Stimulated activated naive CD8-positive, alpha-beta T cell treated with anti-CD3 and anti-CD28 coated beads, Interleukin-15, amount 100 ng/mL, for 72 hours (primary cell): ENCODE data around the gene TRAF3IP3.
"Not testable (repeated sequence)": the region's sequence is repeated elsewhere in the genome, so short reads cannot be mapped to it uniquely, and the experiment has no call there.

Source experiments
- ATAC-seq: fragments of 150-1000 bp; cut with Tn5 transposase; 2 replicates; pipeline ENCODE4 v1.10.0; 2021; ENCODE audit warnings: mild to moderate bottlenecking, moderate library complexity
- DNase-seq, 2 donors: peaks; one replicate each; pipeline ENCODE4 v3.0.0; 2021 to 2022
- H3K27ac Mint-ChIP-seq, 2 donors: one replicate each; pipeline ENCODE4 v1.8.0; 2022; ENCODE audit warnings: mild to moderate bottlenecking in 2 of 2, mixed read lengths in 2 of 2, moderate library complexity in 2 of 2
- H3K27me3 Mint-ChIP-seq: one replicate; pipeline ENCODE4 v1.8.0; 2022; ENCODE audit warnings: mixed read lengths
- H3K4me1 Mint-ChIP-seq: one replicate; pipeline ENCODE4 v1.8.0; 2022; ENCODE audit warnings: mild to moderate bottlenecking, mixed read lengths
- H3K4me3 Mint-ChIP-seq, 2 donors: one replicate each; pipeline ENCODE4 v1.8.0; 2022; ENCODE audit warnings: mild to moderate bottlenecking in 2 of 2, mixed read lengths in 2 of 2, moderate library complexity in 1 of 2
- H3K9me3 Mint-ChIP-seq, 2 donors: one replicate each; pipeline ENCODE4 v1.8.0; 2022; ENCODE audit warnings: mixed read lengths in 2 of 2

TRAF3IP3 gene

GRCh38 chr1:209791920-209792319 is 36.1 kb downstream of the TRAF3IP3 start:
- Mint-ChIP-seq H3K9me3 (no peaks in the 10 kb centered on the region), H3K27me3 (no peaks in the 10 kb centered on the region), H3K4me1 (no peaks in the 10 kb centered on the region), H3K4me3 (no peak overlapping the region), H3K27ac (no peak overlapping the region)
- DNase-seq, result no peak
- ATAC-seq, result no peak

- H3K27ac Mint-ChIP-seq, H3K9me3 Mint-ChIP-seq, H3K4me3 Mint-ChIP-seq, H3K4me1 Mint-ChIP-seq, DNase-seq, H3K27me3 Mint-ChIP-seq, ATAC-seq: not testable (repeated sequence)
Observed at GRCh38 chr1:209793711-209794110, 37.9 kb downstream of the TRAF3IP3 start.

GRCh38 chr1:209797978-209798639 is 42.3 kb downstream of the TRAF3IP3 start:
- Mint-ChIP-seq H3K4me3 (no peak overlapping the region), H3K27me3 (no peaks in the 10 kb centered on the region), H3K27ac (peak overlapping the region in 1 of 2 donors; percentile 23), H3K9me3 (no peaks in the 10 kb centered on the region), H3K4me1 (no peaks in the 10 kb centered on the region)
- ATAC-seq (no peak), DNase-seq (no peak)

- H3K27ac Mint-ChIP-seq, result no peak overlapping the region
- H3K27me3 Mint-ChIP-seq, result no peaks in the 10 kb centered on the region
- H3K4me1 Mint-ChIP-seq, result peaks cover 27% of the 10 kb centered on the region
- no peak for DNase-seq
- H3K9me3 Mint-ChIP-seq, result no peaks in the 10 kb centered on the region
- no peak for ATAC-seq
- no peak overlapping the region for H3K4me3 Mint-ChIP-seq
Observed at GRCh38 chr1:209800984-209801834, 45.4 kb downstream of the TRAF3IP3 start.

- Mint-ChIP-seq H3K4me3 (no peak overlapping the region), H3K27ac (no peak overlapping the region), H3K27me3 (no peaks in the 10 kb centered on the region), H3K9me3 (no peaks in the 10 kb centered on the region), H3K4me1 (peaks cover 30% of the 10 kb centered on the region)
- no peak for ATAC-seq
- DNase-seq, result no peak
Observed at GRCh38 chr1:209802117-209802779, 46.4 kb downstream of the TRAF3IP3 start.

- no peak overlapping the region for H3K27ac Mint-ChIP-seq
- peaks cover 30% of the 10 kb centered on the region for H3K4me1 Mint-ChIP-seq
- no peaks in the 10 kb centered on the region for H3K27me3 Mint-ChIP-seq
Observed at GRCh38 chr1:209802780-209803152, 46.9 kb downstream of the TRAF3IP3 start.

GRCh38 chr1:209803568-209803967 is 47.7 kb downstream of the TRAF3IP3 start:
- H3K4me1 Mint-ChIP-seq, result peaks cover 30% of the 10 kb centered on the region
- H3K27ac Mint-ChIP-seq, result no peak overlapping the region
- DNase-seq (no peak), ATAC-seq (no peak)
- no peaks in the 10 kb centered on the region for H3K27me3 Mint-ChIP-seq
- H3K4me3 Mint-ChIP-seq, result no peak overlapping the region
- no peaks in the 10 kb centered on the region for H3K9me3 Mint-ChIP-seq

More at GRCh38 chr1:209802780-209803152, 46.9 kb downstream of the TRAF3IP3 start:
- DNase-seq, result no peak
- no peak overlapping the region for H3K4me3 Mint-ChIP-seq
- H3K9me3 Mint-ChIP-seq, result no peaks in the 10 kb centered on the region
- ATAC-seq, result no peak

- H3K9me3 Mint-ChIP-seq, result peaks cover 0 to 4% of the 10 kb centered on the region in 2 donors
- no peak for DNase-seq
- no peak for ATAC-seq
- no peaks in the 10 kb centered on the region for H3K27me3 Mint-ChIP-seq
- peaks cover 34% of the 10 kb centered on the region for H3K4me1 Mint-ChIP-seq
- H3K27ac Mint-ChIP-seq, result peak overlapping the region in 1 of 2 donors; percentile 48
- H3K4me3 Mint-ChIP-seq, result peak overlapping the region; percentile 76 to 93
Observed at GRCh38 chr1:209805341-209805781, 49.5 kb downstream of the TRAF3IP3 start.

- H3K4me3 Mint-ChIP-seq, result peak within 1 kb of the TSS; percentile 76 to 93
- peaks cover 0 to 4% of the 10 kb centered on the region in 2 donors for H3K9me3 Mint-ChIP-seq
- peak within 1 kb of the TSS in 1 of 2 donors; percentile 89 for H3K27ac Mint-ChIP-seq
- no peaks in the 10 kb centered on the region for H3K27me3 Mint-ChIP-seq
- DNase-seq (peak; percentile 36 to 76), ATAC-seq (peak; percentile 76)
- peaks cover 34% of the 10 kb centered on the region for H3K4me1 Mint-ChIP-seq
Observed at GRCh38 chr1:209805875-209806760, 50.3 kb downstream of the TRAF3IP3 start, which contains the start of gene IRF6. Gene IRF6, minus strand, starts transcription at chr1:209806142. Its CDS starts 4,729 bp downstream, at chr1:209801413.

- H3K27ac Mint-ChIP-seq, result no peak overlapping the region
- DNase-seq (no peak), ATAC-seq (no peak)
- H3K27me3 Mint-ChIP-seq, result no peaks in the 10 kb centered on the region
- H3K4me1 Mint-ChIP-seq, result peaks cover 34% of the 10 kb centered on the region
- H3K9me3 Mint-ChIP-seq, result peaks cover 0 to 4% of the 10 kb centered on the region in 2 donors
- no peak overlapping the region for H3K4me3 Mint-ChIP-seq
Observed at GRCh38 chr1:209807509-209807908, 51.7 kb downstream of the TRAF3IP3 start.

- peaks cover 0 to 4% of the 10 kb centered on the region in 2 donors for H3K9me3 Mint-ChIP-seq
- no peak for DNase-seq
- no peak for ATAC-seq
- H3K4me3 Mint-ChIP-seq, result no peak overlapping the region
- no peak overlapping the region for H3K27ac Mint-ChIP-seq
- H3K27me3 Mint-ChIP-seq, result no peaks in the 10 kb centered on the region
- peaks cover 34% of the 10 kb centered on the region for H3K4me1 Mint-ChIP-seq
Observed at GRCh38 chr1:209808059-209808581, 52.3 kb downstream of the TRAF3IP3 start.

GRCh38 chr1:209809611-209810010 is 53.8 kb downstream of the TRAF3IP3 start:
- Mint-ChIP-seq H3K4me1 (peaks cover 23% of the 10 kb centered on the region), H3K27me3 (no peaks in the 10 kb centered on the region), H3K4me3 (no peak overlapping the region), H3K27ac (no peak overlapping the region), H3K9me3 (peaks cover 0 to 4% of the 10 kb centered on the region in 2 donors)
- no peak for DNase-seq
- ATAC-seq, result no peak

- H3K27ac Mint-ChIP-seq, result no peak overlapping the region
- no peaks in the 10 kb centered on the region for H3K27me3 Mint-ChIP-seq
- ATAC-seq, result no peak
- peaks cover 16% of the 10 kb centered on the region for H3K4me1 Mint-ChIP-seq
- no peak for DNase-seq
- peaks cover 0 to 4% of the 10 kb centered on the region in 2 donors for H3K9me3 Mint-ChIP-seq
- no peak overlapping the region for H3K4me3 Mint-ChIP-seq
Observed at GRCh38 chr1:209810783-209811182, 54.9 kb downstream of the TRAF3IP3 start.

GRCh38 chr1:209813902-209814301 is 58.0 kb downstream of the TRAF3IP3 start:
- Mint-ChIP-seq H3K27ac (no peak overlapping the region), H3K4me3 (no peak overlapping the region), H3K27me3 (peaks cover 13% of the 10 kb centered on the region), H3K9me3 (peaks cover 0 to 4% of the 10 kb centered on the region in 2 donors), H3K4me1 (peaks cover 19% of the 10 kb centered on the region)
- DNase-seq (no peak), ATAC-seq (no peak)
